ENCODE results near the gene SNAPIN.

SNAPIN gene

GRCh38 chr1:153682730-153683129, 24.2 kb downstream of the SNAPIN start:
- ChIA-PET CTCF (no interaction called here), POLR2A (no interaction called here)
- no peaks in the 10 kb centered on the region for H3K36me3 ChIP-seq (ENCODE audit: control insufficient read depth in 4 of 4, insufficient read depth in 4 of 4, low read length in 3 of 4)
- no peak overlapping the region for H3K27ac ChIP-seq (ENCODE audit: insufficient read depth in 1 of 2, low read depth in 1 of 2, low read length in 2 of 2, poor library complexity in 1 of 2, severe bottlenecking in 2 of 2)
- no peaks in the 10 kb centered on the region for H3K9me3 ChIP-seq (ENCODE audit: control extremely low read depth in 1 of 5, control insufficient read depth in 4 of 5, insufficient read depth in 2 of 5, low read depth in 1 of 5, low read length in 4 of 5)
- peaks cover 0 to 23% (median 21%) of the 10 kb centered on the region in 4 experiments for H3K4me1 ChIP-seq (ENCODE audit: control extremely low read depth in 1 of 4, control insufficient read depth in 4 of 4, insufficient read depth in 4 of 4, low read length in 3 of 4)
- H3K4me3 ChIP-seq (ENCODE audit: control insufficient read depth in 1 of 7, extremely low read depth in 1 of 7, insufficient read depth in 4 of 7, low read depth in 2 of 7, low read length in 6 of 7) = no peak overlapping the region
- DNase-seq = no peak
- peaks cover 0 to 42% (median 24%) of the 10 kb centered on the region in 5 experiments for H3K27me3 ChIP-seq (replicated peaks in 2 of 5; ENCODE audit: control insufficient read depth in 4 of 5, insufficient read depth in 5 of 5, low read length in 4 of 5)
- 98% methylated on average over 7 of the region's 7 CpGs for WGBS (ENCODE audit: insufficient coverage)

- peaks cover 0 to 31% (median 23%) of the 10 kb centered on the region in 5 experiments for H3K27me3 ChIP-seq (replicated peaks in 2 of 5; ENCODE audit: control insufficient read depth in 4 of 5, insufficient read depth in 5 of 5, low read length in 4 of 5)
- POLR2A ChIA-PET = no interaction called here
- H3K9me3 ChIP-seq (ENCODE audit: control extremely low read depth in 1 of 5, control insufficient read depth in 4 of 5, insufficient read depth in 2 of 5, low read depth in 1 of 5, low read length in 4 of 5) = no peaks in the 10 kb centered on the region
- DNase-seq = no peak
- 100% methylated on average over 4 of the region's 5 CpGs for WGBS (ENCODE audit: insufficient coverage)
- CTCF ChIA-PET = no interaction called here
- H3K36me3 ChIP-seq (ENCODE audit: control insufficient read depth in 4 of 4, insufficient read depth in 4 of 4, low read length in 3 of 4) = no peaks in the 10 kb centered on the region
- H3K27ac ChIP-seq (ENCODE audit: insufficient read depth in 1 of 2, low read depth in 1 of 2, low read length in 2 of 2, poor library complexity in 1 of 2, severe bottlenecking in 2 of 2) = no peak overlapping the region
- no peak overlapping the region for H3K4me3 ChIP-seq (ENCODE audit: control insufficient read depth in 1 of 7, extremely low read depth in 1 of 7, insufficient read depth in 4 of 7, low read depth in 2 of 7, low read length in 6 of 7)
- peaks cover 0 to 12% (median 11%) of the 10 kb centered on the region in 4 experiments for H3K4me1 ChIP-seq (ENCODE audit: control extremely low read depth in 1 of 4, control insufficient read depth in 4 of 4, insufficient read depth in 4 of 4, low read length in 3 of 4)
Measured at GRCh38 chr1:153683854-153684253, 25.4 kb downstream of the SNAPIN start.

GRCh38 chr1:153684892-153685291, 26.4 kb downstream of the SNAPIN start:
- Histone ChIP-seq H3K27me3 (replicated peaks in 2 of 5; ENCODE audit: control insufficient read depth in 4 of 5, insufficient read depth in 5 of 5, low read length in 4 of 5) (peaks cover 0 to 20% (median 16%) of the 10 kb centered on the region in 5 experiments), H3K27ac (ENCODE audit: insufficient read depth in 1 of 2, low read depth in 1 of 2, low read length in 2 of 2, poor library complexity in 1 of 2, severe bottlenecking in 2 of 2) (no peak overlapping the region), H3K9me3 (ENCODE audit: control extremely low read depth in 1 of 5, control insufficient read depth in 4 of 5, insufficient read depth in 2 of 5, low read depth in 1 of 5, low read length in 4 of 5) (no peaks in the 10 kb centered on the region), H3K36me3 (ENCODE audit: control insufficient read depth in 4 of 4, insufficient read depth in 4 of 4, low read length in 3 of 4) (no peaks in the 10 kb centered on the region), H3K4me3 (ENCODE audit: control insufficient read depth in 1 of 7, extremely low read depth in 1 of 7, insufficient read depth in 4 of 7, low read depth in 2 of 7, low read length in 6 of 7) (no peak overlapping the region), H3K4me1 (ENCODE audit: control extremely low read depth in 1 of 4, control insufficient read depth in 4 of 4, insufficient read depth in 4 of 4, low read length in 3 of 4) (peaks cover 0 to 1% (median under 1%) of the 10 kb centered on the region in 4 experiments)
- ChIA-PET POLR2A (no interaction called here), CTCF (no interaction called here)
- DNase-seq = no peak
- 95% methylated on average over 6 of the region's 12 CpGs for WGBS (ENCODE audit: insufficient coverage)

GRCh38 chr1:153685544-153686340, 27.2 kb downstream of the SNAPIN start:
- Histone ChIP-seq H3K36me3 (ENCODE audit: control insufficient read depth in 4 of 4, insufficient read depth in 4 of 4, low read length in 3 of 4) (no peaks in the 10 kb centered on the region), H3K4me3 (ENCODE audit: control insufficient read depth in 1 of 7, extremely low read depth in 1 of 7, insufficient read depth in 4 of 7, low read depth in 2 of 7, low read length in 6 of 7) (no peak overlapping the region), H3K9me3 (ENCODE audit: control extremely low read depth in 1 of 5, control insufficient read depth in 4 of 5, insufficient read depth in 2 of 5, low read depth in 1 of 5, low read length in 4 of 5) (no peaks in the 10 kb centered on the region), H3K4me1 (ENCODE audit: control extremely low read depth in 1 of 4, control insufficient read depth in 4 of 4, insufficient read depth in 4 of 4, low read length in 3 of 4) (no peaks in the 10 kb centered on the region), H3K27ac (ENCODE audit: insufficient read depth in 1 of 2, low read depth in 1 of 2, low read length in 2 of 2, poor library complexity in 1 of 2, severe bottlenecking in 2 of 2) (no peak overlapping the region), H3K27me3 (replicated peaks in 2 of 5; ENCODE audit: control insufficient read depth in 4 of 5, insufficient read depth in 5 of 5, low read length in 4 of 5) (peaks cover 0 to 12% (median 10%) of the 10 kb centered on the region in 5 experiments)
- 90% methylated on average over 6 of the region's 11 CpGs for WGBS (ENCODE audit: insufficient coverage)
- ChIA-PET POLR2A (no interaction called here), CTCF (interaction anchor here (1.2 kb wide), 1 partner anchor 12 kb away, joined by 3 read pairs; no protein-coding TSS in a partner anchor)
- no peak for DNase-seq

- CTCF ChIA-PET = interaction anchor here (1.4 kb wide), 2 partner anchors 9 to 57 kb away, joined by 5 read pairs; partner anchors contain the start of gene NPR1
- no peak overlapping the region for H3K4me3 ChIP-seq (ENCODE audit: control insufficient read depth in 1 of 7, extremely low read depth in 1 of 7, insufficient read depth in 4 of 7, low read depth in 2 of 7, low read length in 6 of 7)
- no peaks in the 10 kb centered on the region for H3K9me3 ChIP-seq (ENCODE audit: control extremely low read depth in 1 of 5, control insufficient read depth in 4 of 5, insufficient read depth in 2 of 5, low read depth in 1 of 5, low read length in 4 of 5)
- H3K4me1 ChIP-seq (ENCODE audit: control extremely low read depth in 1 of 4, control insufficient read depth in 4 of 4, insufficient read depth in 4 of 4, low read length in 3 of 4) = no peaks in the 10 kb centered on the region
- no peaks in the 10 kb centered on the region for H3K36me3 ChIP-seq (ENCODE audit: control insufficient read depth in 4 of 4, insufficient read depth in 4 of 4, low read length in 3 of 4)
- peaks cover 0 to 10% (median 0%) of the 10 kb centered on the region in 5 experiments for H3K27me3 ChIP-seq (replicated peaks in 2 of 5; ENCODE audit: control insufficient read depth in 4 of 5, insufficient read depth in 5 of 5, low read length in 4 of 5)
- no peak for DNase-seq
- POLR2A ChIA-PET = no interaction called here
- 96% methylated on average over 13 of the region's 16 CpGs for WGBS (ENCODE audit: insufficient coverage)
- H3K27ac ChIP-seq (ENCODE audit: insufficient read depth in 1 of 2, low read depth in 1 of 2, low read length in 2 of 2, poor library complexity in 1 of 2, severe bottlenecking in 2 of 2) = no peak overlapping the region
Measured at GRCh38 chr1:153687346-153688125, 29.0 kb downstream of the SNAPIN start.

- no peak overlapping the region for H3K4me3 ChIP-seq (ENCODE audit: control insufficient read depth in 1 of 7, extremely low read depth in 1 of 7, insufficient read depth in 4 of 7, low read depth in 2 of 7, low read length in 6 of 7)
- 90% methylated on average over 3 of the region's 7 CpGs for WGBS (ENCODE audit: insufficient coverage)
- ChIA-PET POLR2A (no interaction called here), CTCF (interaction anchor here (1.4 kb wide), 2 partner anchors 10 to 57 kb away, joined by 5 read pairs; partner anchors contain the start of gene NPR1)
- DNase-seq = no peak
- no peaks in the 10 kb centered on the region for H3K36me3 ChIP-seq (ENCODE audit: control insufficient read depth in 4 of 4, insufficient read depth in 4 of 4, low read length in 3 of 4)
- no peak overlapping the region for H3K27ac ChIP-seq (ENCODE audit: insufficient read depth in 1 of 2, low read depth in 1 of 2, low read length in 2 of 2, poor library complexity in 1 of 2, severe bottlenecking in 2 of 2)
- H3K9me3 ChIP-seq (ENCODE audit: control extremely low read depth in 1 of 5, control insufficient read depth in 4 of 5, insufficient read depth in 2 of 5, low read depth in 1 of 5, low read length in 4 of 5) = no peaks in the 10 kb centered on the region
- H3K27me3 ChIP-seq (replicated peaks in 2 of 5; ENCODE audit: control insufficient read depth in 4 of 5, insufficient read depth in 5 of 5, low read length in 4 of 5) = peaks cover 0 to 3% (median 0%) of the 10 kb centered on the region in 5 experiments
- no peaks in the 10 kb centered on the region for H3K4me1 ChIP-seq (ENCODE audit: control extremely low read depth in 1 of 4, control insufficient read depth in 4 of 4, insufficient read depth in 4 of 4, low read length in 3 of 4)
Measured at GRCh38 chr1:153688276-153688675, 29.8 kb downstream of the SNAPIN start.
